Adrenal gland (tissue), 5 donors: ENCODE results near the gene SFT2D3.

Source experiments
- CTCF ChIP-seq, 6 experiments: fragments of 450-650 bp in 4 of 6; fragments of 200-600 bp in 2 of 6; sonication (generic) in 1 of 6; IDR thresholded peaks; 1 replicate in 5 of 6; 2 replicates in 1 of 6; pipeline versions ENCODE4 v1.5.1 to v1.8.0; 2016 to 2021; ENCODE audit warnings: antibody characterized with exemption in 6 of 6, mild to moderate bottlenecking in 2 of 6, moderate library complexity in 1 of 6
- POLR2A ChIP-seq, 2 donors: fragments of 450-650 bp; IDR thresholded peaks; one replicate each; pipeline ENCODE4 v1.6.1; 2017; ENCODE audit warnings: antibody characterized with exemption in 2 of 2, mild to moderate bottlenecking in 2 of 2, moderate library complexity in 1 of 2
- donor health status: DM: no; HTN: no; CAD: no.

GRCh38 chr2:127672341-127673224, 28.7 kb upstream of the SFT2D3 start:
- TF ChIP-seq CTCF (IDR thresholded peaks at IDR 0.05) (no peak), POLR2A (IDR thresholded peaks at IDR 0.05) (no peak)
